ACHN (cell line): Measurements from ENCODE around the gene PRELID2.
"Not testable (repeated sequence)": the region's sequence is repeated elsewhere in the genome, so short reads cannot be mapped to it uniquely, and the experiment has no call there.

Experiments
- DNase-seq: peaks from one replicate; pipeline ENCODE4 v3.0.0-alpha.2; 2015
- in situ Hi-C: cut with HindIII; loops from 2 replicates; pipeline ENCODE4 v1.10.0; 2017; ENCODE audit warnings: low sequenced_read_pairs, low pct_ligation_motif_present, low pct_unique_long_range_greater_than_20kb

Gene PRELID2

GRCh38 chr5:145803112-145804004 lies 31.8 kb downstream of the PRELID2 start:
- in situ Hi-C loops = no loop called here
- no peak for DNase-seq

GRCh38 chr5:145801195-145801594 lies 33.9 kb downstream of the PRELID2 start:
- in situ Hi-C loops = no loop called here
- DNase-seq = no peak

GRCh38 chr5:145800181-145800580 lies 35.0 kb downstream of the PRELID2 start:
- in situ Hi-C loops = no loop called here
- DNase-seq = no peak

DNA sequence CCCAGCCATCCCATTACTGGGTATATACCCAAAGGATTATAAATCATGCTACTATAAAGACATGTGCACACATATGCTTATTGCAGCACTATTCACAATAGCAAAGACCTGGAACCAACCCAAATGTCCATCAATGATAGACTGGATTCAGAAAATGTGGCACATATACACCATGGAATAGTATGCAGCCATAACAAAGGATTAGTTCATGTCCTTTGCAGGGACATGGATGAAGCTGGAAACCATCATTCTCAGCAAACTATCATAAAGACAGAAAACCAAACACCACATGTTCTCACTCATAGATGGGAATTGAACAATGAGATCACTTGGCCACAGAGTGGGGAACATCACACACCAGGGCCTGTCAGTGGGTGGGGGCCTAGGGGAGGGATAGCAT lies 36.6 kb downstream of the PRELID2 start:
- in situ Hi-C loops, DNase-seq: not testable (repeated sequence)

DNA sequence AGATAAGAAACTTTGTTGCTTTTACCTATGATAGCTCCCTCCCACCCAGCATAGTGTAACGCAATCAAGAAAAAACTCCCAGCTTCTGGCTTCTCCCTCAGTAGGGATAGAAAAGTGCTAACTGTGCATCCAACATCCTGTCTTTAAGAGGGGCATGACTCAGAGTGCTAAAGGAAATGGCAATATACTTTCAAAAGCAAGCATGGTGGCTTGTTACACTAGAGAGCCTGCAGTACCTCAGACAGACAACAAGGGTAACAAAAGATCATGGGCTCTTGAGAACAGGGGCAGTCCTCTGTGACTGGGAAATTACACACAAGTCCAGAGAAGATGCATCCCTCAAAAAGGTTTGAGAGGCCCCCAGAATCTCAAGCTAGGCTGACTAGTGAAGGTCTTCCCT lies 37.8 kb downstream of the PRELID2 start:
- peak; percentile 32 for DNase-seq
- in situ Hi-C loops = no loop called here

GRCh38 chr5:145796318-145796717 lies 38.8 kb downstream of the PRELID2 start:
- no peak for DNase-seq
- in situ Hi-C loops = no loop called here

DNA sequence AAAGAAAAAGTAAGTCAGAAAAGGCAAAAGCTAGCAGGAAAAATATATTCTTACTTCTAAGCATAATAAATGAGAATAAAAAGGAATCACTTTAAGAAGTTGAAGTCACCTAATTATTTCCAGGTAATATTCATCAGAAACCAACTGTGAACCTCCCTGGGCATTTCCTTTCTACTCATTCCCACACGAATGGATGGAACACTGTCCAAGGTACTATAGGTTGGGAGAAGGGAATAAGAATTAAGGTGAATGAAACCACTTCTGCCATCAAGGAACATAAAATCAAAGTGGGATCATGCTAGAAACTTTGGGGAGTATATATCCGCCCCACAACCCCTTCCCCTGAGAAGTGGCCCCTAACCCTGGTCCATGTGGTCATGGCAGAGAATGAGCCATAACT lies 41.6 kb downstream of the PRELID2 start:
- DNase-seq = no peak
- in situ Hi-C loops = no loop called here

- DNase-seq = no peak
- in situ Hi-C loops = no loop called here
Measured at GRCh38 chr5:145792840-145793239, 42.3 kb downstream of the PRELID2 start.

DNA sequence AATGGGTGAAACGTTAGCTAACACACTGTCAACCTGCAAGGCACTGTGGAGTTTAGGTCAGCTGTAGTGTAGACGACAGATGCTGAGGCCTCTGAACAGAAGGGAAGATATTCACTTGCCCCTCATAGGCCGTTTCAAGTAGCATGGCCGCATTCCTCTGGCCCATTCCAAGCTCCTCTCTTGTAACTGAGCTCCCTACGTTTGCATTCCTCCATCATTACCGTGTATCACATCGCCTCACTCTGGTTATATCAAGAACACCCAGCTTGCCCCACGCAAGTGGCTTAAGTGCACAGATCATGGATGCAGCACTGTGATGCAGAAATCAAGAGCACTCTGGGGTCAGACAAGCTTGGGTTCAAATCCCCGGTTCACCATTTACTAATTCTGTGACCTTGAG lies 43.3 kb downstream of the PRELID2 start:
- no peak for DNase-seq
- in situ Hi-C loops = no loop called here

- DNase-seq = no peak
- in situ Hi-C loops = no loop called here
Measured at GRCh38 chr5:145787996-145788395, 47.1 kb downstream of the PRELID2 start.

DNA sequence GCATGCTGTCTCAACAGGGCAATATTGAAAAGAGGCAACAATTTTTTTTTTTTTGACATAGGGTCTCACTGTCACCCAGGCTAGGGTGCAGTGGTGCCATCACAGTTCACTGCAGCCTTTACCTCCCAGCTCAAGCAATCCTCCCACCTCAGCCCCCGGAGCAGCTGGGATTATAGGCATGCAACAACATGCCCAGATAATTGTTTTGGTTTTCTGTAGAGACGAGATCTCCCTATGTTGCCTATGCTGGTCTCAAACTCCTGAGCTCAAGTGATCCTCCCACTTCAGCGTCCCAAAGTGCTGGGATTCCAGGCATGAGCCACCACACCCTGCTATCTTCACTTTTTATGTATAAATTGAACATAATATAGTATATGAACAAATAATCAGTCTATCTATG lies 47.6 kb downstream of the PRELID2 start:
- in situ Hi-C loops = no loop called here
- no peak for DNase-seq

DNA sequence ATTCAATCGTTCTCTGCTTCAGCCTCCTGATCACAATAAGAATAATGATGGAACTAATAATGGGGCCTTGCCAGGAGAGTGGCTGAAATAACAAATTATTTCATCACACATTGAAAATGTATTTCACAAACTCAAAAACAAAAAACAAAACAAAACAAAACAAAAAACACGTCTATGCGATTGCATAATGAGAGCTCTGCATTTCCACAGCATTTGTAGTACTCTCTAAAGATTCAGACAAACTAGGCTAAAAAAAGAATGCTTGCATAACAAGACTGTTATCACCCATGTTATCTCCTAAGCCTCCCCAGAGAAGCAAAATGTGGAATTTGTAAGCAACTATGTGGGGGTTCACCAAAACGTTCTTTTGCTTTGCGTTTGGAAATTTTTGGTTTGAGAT lies 48.1 kb downstream of the PRELID2 start:
- DNase-seq = no peak
- in situ Hi-C loops = no loop called here

- no peak for DNase-seq
- in situ Hi-C loops = no loop called here
Measured at GRCh38 chr5:145780982-145781381, 54.2 kb downstream of the PRELID2 start.

DNA sequence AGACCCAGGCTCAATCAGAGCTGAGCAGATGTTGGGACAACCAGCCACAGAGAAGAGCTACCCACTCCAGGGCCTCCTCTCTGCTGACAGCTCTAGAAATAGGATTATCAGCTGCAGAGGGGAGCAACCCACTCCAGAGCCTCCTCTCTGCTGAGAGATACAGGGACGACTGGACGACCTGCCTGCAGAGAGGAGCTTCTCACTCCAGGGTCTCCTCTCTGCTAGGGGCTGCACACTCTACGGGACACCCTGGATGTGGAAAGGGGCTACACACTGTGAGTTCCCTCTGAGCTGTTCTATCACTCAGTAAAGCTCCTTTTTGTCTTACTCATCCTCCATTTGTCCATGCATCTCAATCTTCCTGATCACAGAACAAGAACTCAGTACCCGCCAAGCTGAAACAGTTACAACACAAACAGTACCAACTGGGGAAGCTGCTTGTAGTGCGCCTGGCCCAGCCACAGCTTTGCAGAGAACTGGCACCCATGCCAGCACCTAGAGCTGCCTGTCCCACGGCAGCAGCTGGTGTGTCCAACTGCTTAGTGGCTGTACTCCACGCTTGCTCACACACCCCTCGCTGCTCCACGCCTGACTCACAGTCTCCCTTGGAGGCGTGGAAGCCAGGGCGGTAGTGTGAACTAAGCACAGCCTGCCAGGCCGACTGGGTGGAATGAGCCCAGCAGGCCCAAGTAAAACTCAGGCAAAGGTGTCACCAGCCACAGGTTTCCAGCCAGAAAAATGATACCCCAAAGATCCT lies 56.8 kb downstream of the PRELID2 start:
- in situ Hi-C loops = no loop called here
- DNase-seq = no peak

- no peak for DNase-seq
- in situ Hi-C loops = no loop called here
Measured at GRCh38 chr5:145777445-145778063, 57.6 kb downstream of the PRELID2 start.

- in situ Hi-C loops = no loop called here
- DNase-seq = no peak
Measured at GRCh38 chr5:145776886-145777285, 58.3 kb downstream of the PRELID2 start.

- peak; percentile 69 for DNase-seq
- in situ Hi-C loops = no loop called here
Measured at GRCh38 chr5:145775893-145776444, 59.2 kb downstream of the PRELID2 start.

GRCh38 chr5:145775411-145775810 lies 59.7 kb downstream of the PRELID2 start:
- in situ Hi-C loops = no loop called here
- no peak for DNase-seq

DNA sequence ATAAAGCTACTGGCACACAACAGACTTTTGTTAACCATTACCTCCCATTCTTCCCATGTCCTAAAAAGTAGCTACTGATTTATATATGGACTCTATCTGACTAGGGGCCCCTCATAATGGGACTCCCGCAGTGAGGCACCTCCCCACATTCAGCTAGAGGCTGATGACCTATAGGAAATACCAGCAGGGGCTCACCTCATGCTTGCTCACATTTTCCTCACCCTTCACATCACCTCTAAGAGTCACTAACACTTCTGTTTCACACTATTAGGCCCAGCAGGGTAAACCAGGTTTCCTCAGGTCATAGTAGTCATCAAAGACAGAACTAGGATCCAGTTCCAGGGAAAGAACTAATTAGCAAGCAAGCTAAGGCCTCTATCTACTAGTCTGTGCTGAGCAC lies 60.7 kb downstream of the PRELID2 start:
- DNase-seq = no peak
- in situ Hi-C loops = no loop called here
